Memory B cell (primary cell): ENCODE measurements around the gene CCNI.
A peak's percentile ranks its signal among the peaks of the same experiment; 100 is the strongest.

Experiments
- ATAC-seq: fragments of 150-1000 bp; cut with Tn5 transposase; 2 replicates; pipeline ENCODE4 v1.10.0; 2021; ENCODE audit warnings: low read depth, mild to moderate bottlenecking, moderate library complexity
- DNase-seq, 2 donors: peaks; one replicate each; pipeline ENCODE4 v3.0.0; 2022; ENCODE audit warnings: low spot score in 2 of 2
- H3K27ac Mint-ChIP-seq: one replicate; pipeline ENCODE4 v1.8.0; 2022; ENCODE audit warnings: mild to moderate bottlenecking, moderate library complexity, mixed read lengths
- H3K27me3 Mint-ChIP-seq: one replicate; pipeline ENCODE4 v1.8.0; 2022; ENCODE audit warnings: mixed read lengths
- H3K36me3 Mint-ChIP-seq: one replicate; pipeline ENCODE4 v1.8.0; 2022; ENCODE audit warnings: mild to moderate bottlenecking, mixed read lengths
- H3K4me1 Mint-ChIP-seq: one replicate; pipeline ENCODE4 v1.8.0; 2022; ENCODE audit warnings: mixed read lengths
- H3K4me3 Mint-ChIP-seq: one replicate; pipeline ENCODE4 v1.8.0; 2022; ENCODE audit warnings: mild to moderate bottlenecking, moderate library complexity, mixed read lengths
- H3K9me3 Mint-ChIP-seq: one replicate; pipeline ENCODE4 v1.8.0; 2022; ENCODE audit warnings: mixed read lengths

CCNI gene

GRCh38 chr4:77021614-77022089 lies 54.1 kb downstream of the CCNI start:
- DNase-seq = no peak
- peaks cover 33% of the 10 kb centered on the region for H3K36me3 Mint-ChIP-seq

DNA sequence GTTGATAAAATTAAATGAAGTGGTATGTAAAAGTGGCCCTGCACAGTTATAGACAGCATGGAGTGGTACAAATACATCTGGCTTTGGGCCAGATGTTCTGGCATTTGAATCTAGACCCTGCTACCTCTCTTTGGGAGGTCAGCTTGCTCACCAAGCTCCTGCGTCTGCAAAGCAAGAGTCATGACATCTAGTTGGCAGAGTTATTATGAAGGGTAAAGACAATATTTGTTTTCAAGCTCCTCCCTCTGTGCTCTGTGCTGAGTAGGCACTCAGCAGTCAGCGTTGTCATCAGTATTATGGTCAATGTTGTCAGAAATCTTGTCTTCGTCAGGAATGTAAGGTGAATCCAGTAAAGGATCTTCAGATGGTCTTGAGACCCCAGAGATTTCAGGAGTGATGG lies 55.8 kb downstream of the CCNI start:
- H3K27ac Mint-ChIP-seq = no peak overlapping the region
- no peaks in the 10 kb centered on the region for H3K9me3 Mint-ChIP-seq
- H3K4me3 Mint-ChIP-seq = no peak overlapping the region
- no peak for ATAC-seq
- H3K36me3 Mint-ChIP-seq = peaks cover 31% of the 10 kb centered on the region
- no peaks in the 10 kb centered on the region for H3K4me1 Mint-ChIP-seq
- no peak for DNase-seq
- H3K27me3 Mint-ChIP-seq = no peaks in the 10 kb centered on the region

More at GRCh38 chr4:77021614-77022089, 54.1 kb downstream of the CCNI start:
- Mint-ChIP-seq H3K27me3 (no peaks in the 10 kb centered on the region), H3K4me1 (no peaks in the 10 kb centered on the region), H3K4me3 (no peak overlapping the region), H3K27ac (no peak overlapping the region), H3K9me3 (no peaks in the 10 kb centered on the region)
- no peak for ATAC-seq

GRCh38 chr4:77015390-77015789 lies 60.4 kb downstream of the CCNI start:
- ATAC-seq (no peak), DNase-seq (no peak)
- no peak overlapping the region for H3K27ac Mint-ChIP-seq
- no peaks in the 10 kb centered on the region for H3K27me3 Mint-ChIP-seq
- H3K4me1 Mint-ChIP-seq = peaks cover 4% of the 10 kb centered on the region
- H3K9me3 Mint-ChIP-seq = no peaks in the 10 kb centered on the region
- no peak overlapping the region for H3K4me3 Mint-ChIP-seq
- peaks cover 12% of the 10 kb centered on the region for H3K36me3 Mint-ChIP-seq

- ATAC-seq = no peak
- Mint-ChIP-seq H3K9me3 (no peaks in the 10 kb centered on the region), H3K36me3 (peaks cover 9% of the 10 kb centered on the region), H3K4me3 (no peak overlapping the region), H3K27me3 (no peaks in the 10 kb centered on the region), H3K4me1 (peaks cover 4% of the 10 kb centered on the region), H3K27ac (peak overlapping the region; percentile 49)
- DNase-seq = no peak
Observed at GRCh38 chr4:77014256-77014655, 61.5 kb downstream of the CCNI start.

DNA sequence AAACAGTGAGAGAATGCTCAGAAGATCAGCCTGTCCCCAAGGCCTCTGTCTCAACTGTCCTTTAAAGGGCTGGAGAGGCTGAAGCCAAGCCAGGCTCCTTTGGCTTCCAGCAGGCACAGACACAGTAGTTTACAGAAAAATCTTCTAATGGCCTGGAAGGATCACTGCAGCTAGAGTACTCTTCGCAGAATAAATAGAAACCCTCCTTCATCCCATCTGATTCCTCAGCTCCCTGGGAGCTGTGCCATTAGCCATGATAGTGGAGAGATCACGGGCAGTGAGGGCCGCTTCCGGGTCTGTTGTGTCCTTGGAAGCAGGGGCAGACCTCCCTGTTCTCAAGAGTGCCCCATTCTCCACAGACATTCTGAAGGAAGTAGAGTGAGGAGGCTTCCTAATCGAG lies 63.1 kb downstream of the CCNI start:
- no peaks in the 10 kb centered on the region for H3K9me3 Mint-ChIP-seq
- H3K27ac Mint-ChIP-seq = no peak overlapping the region
- peaks cover 12% of the 10 kb centered on the region for H3K36me3 Mint-ChIP-seq
- ATAC-seq (no peak), DNase-seq (no peak)
- no peaks in the 10 kb centered on the region for H3K27me3 Mint-ChIP-seq
- H3K4me1 Mint-ChIP-seq = peaks cover 10% of the 10 kb centered on the region
- no peak overlapping the region for H3K4me3 Mint-ChIP-seq

DNA sequence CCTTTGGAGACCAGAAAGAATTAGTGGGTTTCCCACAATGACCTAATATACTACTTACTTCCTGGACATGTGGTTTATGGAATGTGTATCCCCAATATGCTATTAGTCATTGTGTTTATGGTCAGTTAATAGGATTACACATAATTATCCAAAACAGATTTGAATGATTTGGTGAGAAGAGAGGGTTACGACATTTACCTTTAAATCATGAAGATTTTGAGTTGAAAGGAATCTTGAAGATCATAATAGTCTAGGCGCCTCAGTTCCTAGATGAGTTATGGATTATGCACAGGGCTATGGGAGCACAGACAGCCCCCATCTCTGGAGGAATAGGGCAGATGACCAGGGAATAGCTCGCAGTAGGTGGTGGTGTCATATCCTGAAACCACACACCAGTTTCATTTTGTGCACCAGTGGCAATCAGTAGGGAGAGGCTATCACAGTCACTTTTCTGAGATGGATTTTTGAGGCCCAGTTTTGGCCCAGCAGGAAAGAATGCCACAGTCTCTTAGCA lies 64.9 kb downstream of the CCNI start:
- Mint-ChIP-seq H3K27ac (no peak overlapping the region), H3K36me3 (peaks cover 15% of the 10 kb centered on the region), H3K9me3 (no peaks in the 10 kb centered on the region), H3K4me3 (no peak overlapping the region), H3K4me1 (peaks cover 14% of the 10 kb centered on the region), H3K27me3 (no peaks in the 10 kb centered on the region)
- DNase-seq (no peak), ATAC-seq (no peak)

DNA sequence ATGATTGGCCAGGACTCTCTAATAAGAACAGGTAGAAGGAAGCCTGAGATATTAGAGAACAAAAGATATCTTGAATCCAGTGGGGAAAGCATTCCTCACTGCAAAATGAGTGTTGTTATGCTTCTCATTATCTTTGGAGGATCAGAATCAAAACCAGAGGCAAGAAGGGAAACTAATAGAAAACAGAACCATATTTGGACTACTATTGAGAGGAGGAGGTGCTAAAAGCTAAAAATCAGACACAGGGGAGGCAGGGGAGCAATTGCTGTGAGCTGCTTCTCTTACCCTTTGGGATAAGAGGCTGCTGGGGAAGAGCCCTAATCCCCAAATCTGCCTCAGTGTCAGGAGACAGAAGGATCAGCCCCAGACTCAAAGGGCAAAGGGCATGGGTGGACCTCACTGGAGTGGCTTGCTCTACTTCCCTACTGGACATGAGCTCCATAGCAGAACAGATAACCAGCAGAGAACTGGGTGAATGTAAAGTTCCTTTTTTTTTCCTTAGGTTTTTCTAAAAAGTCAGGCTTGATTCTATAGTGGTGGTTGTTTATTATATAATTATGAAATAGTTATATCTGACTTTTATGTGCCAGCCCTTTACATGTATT lies 66.2 kb downstream of the CCNI start:
- Mint-ChIP-seq H3K9me3 (no peaks in the 10 kb centered on the region), H3K27me3 (no peaks in the 10 kb centered on the region), H3K4me3 (no peak overlapping the region), H3K27ac (no peak overlapping the region), H3K36me3 (peaks cover 13% of the 10 kb centered on the region), H3K4me1 (peaks cover 14% of the 10 kb centered on the region)
- no peak for ATAC-seq
- no peak for DNase-seq

GRCh38 chr4:77007358-77008230 lies 68.2 kb downstream of the CCNI start:
- DNase-seq (no peak), ATAC-seq (no peak)
- H3K4me1 Mint-ChIP-seq = peaks cover 10% of the 10 kb centered on the region
- peaks cover 15% of the 10 kb centered on the region for H3K36me3 Mint-ChIP-seq
- no peaks in the 10 kb centered on the region for H3K9me3 Mint-ChIP-seq
- H3K4me3 Mint-ChIP-seq = no peak overlapping the region
- no peak overlapping the region for H3K27ac Mint-ChIP-seq
- no peaks in the 10 kb centered on the region for H3K27me3 Mint-ChIP-seq

DNA sequence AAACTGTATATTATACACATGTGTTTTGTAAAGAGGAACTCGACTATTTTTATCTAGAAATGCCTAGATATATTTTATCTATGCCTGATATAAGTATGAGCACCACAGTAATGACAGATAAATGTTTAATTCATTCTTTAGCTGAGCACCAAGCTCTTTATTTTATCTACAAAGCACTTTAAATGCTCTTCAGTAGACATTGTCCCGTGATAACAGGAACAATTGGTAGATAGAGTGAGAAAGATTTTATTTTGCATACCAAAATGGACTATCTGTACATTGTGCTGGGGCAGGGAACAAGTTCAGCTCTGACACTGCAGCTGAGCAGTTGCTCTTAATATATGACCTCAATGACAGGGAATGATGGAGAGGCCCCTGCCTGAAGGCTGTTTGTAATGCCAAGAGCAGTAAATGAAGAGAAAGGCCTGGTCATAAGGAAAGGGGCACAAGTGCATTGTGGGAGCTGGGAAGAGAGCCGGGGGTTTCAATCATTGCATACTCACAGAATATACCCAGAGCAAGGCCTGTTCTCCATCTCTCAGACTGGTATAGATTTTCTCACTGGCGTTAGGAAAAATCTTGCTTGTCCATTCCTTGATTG lies 68.9 kb downstream of the CCNI start:
- Mint-ChIP-seq H3K27ac (no peak overlapping the region), H3K4me3 (no peak overlapping the region), H3K9me3 (no peaks in the 10 kb centered on the region), H3K4me1 (peaks cover 10% of the 10 kb centered on the region), H3K36me3 (peaks cover 15% of the 10 kb centered on the region), H3K27me3 (no peaks in the 10 kb centered on the region)
- no peak for DNase-seq
- no peak for ATAC-seq

DNA sequence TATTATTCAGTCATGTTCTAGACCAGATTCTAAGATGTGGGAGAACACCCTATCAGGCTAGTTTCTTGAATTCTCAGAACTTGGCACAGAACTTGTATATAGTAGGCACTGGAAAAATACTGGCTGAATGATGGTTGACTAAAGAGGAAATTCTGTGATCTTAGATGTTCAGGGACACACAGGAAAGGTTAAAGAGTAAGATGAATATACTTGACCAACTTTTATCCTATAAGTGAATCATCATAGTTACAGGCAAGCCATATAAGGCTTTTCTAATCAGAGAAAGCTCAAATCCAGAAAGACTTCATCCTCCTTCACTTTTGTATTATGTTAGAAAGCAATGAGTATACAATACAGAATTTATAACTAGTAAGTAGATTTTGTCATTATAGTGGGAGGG lies 72.4 kb downstream of the CCNI start:
- no peak overlapping the region for H3K27ac Mint-ChIP-seq
- no peak for DNase-seq
- H3K27me3 Mint-ChIP-seq = no peaks in the 10 kb centered on the region
- peaks cover 9% of the 10 kb centered on the region for H3K4me1 Mint-ChIP-seq
- no peak overlapping the region for H3K4me3 Mint-ChIP-seq
- H3K9me3 Mint-ChIP-seq = no peaks in the 10 kb centered on the region
- no peak for ATAC-seq
- H3K36me3 Mint-ChIP-seq = peaks cover 16% of the 10 kb centered on the region

- Mint-ChIP-seq H3K4me3 (no peak overlapping the region), H3K27ac (no peak overlapping the region), H3K27me3 (no peaks in the 10 kb centered on the region), H3K9me3 (no peaks in the 10 kb centered on the region), H3K36me3 (peaks cover 22% of the 10 kb centered on the region), H3K4me1 (peaks cover 2% of the 10 kb centered on the region)
- DNase-seq (no peak), ATAC-seq (no peak)
Observed at GRCh38 chr4:77002321-77003107, 73.3 kb downstream of the CCNI start.

- ATAC-seq (no peak), DNase-seq (no peak)
- H3K27me3 Mint-ChIP-seq = no peaks in the 10 kb centered on the region
- H3K36me3 Mint-ChIP-seq = peaks cover 21% of the 10 kb centered on the region
- no peaks in the 10 kb centered on the region for H3K9me3 Mint-ChIP-seq
- H3K27ac Mint-ChIP-seq = no peak overlapping the region
- peaks cover 1% of the 10 kb centered on the region for H3K4me1 Mint-ChIP-seq
- no peak overlapping the region for H3K4me3 Mint-ChIP-seq
Observed at GRCh38 chr4:77001907-77002306, 73.9 kb downstream of the CCNI start.

- no peaks in the 10 kb centered on the region for H3K27me3 Mint-ChIP-seq
- peaks cover 8% of the 10 kb centered on the region for H3K4me1 Mint-ChIP-seq
- ATAC-seq = no peak
- DNase-seq = no peak
- H3K27ac Mint-ChIP-seq = no peak overlapping the region
- peaks cover 17% of the 10 kb centered on the region for H3K36me3 Mint-ChIP-seq
- no peaks in the 10 kb centered on the region for H3K9me3 Mint-ChIP-seq
- no peak overlapping the region for H3K4me3 Mint-ChIP-seq
Observed at GRCh38 chr4:76998251-76998901, 77.4 kb downstream of the CCNI start.
